Smooth muscle cell (in vitro differentiated cells): Measurements from ENCODE around the gene CCDC78. TPM values are rescaled to one million over a fixed set of nuclear protein-coding genes. Genes with fewer than 3 reads are reported as not detected.

Experiments
- DNase-seq: peaks from one replicate; lab custom pipeline; 2025; ENCODE audit not compliant: unreplicated experiment; lab: John Stamatoyannopoulos, UW
- H2AFZ ChIP-seq: fragments of 200-600 bp; sonication (generic); 2 replicates; pipeline ENCODE4 v1.6.0; 2016; ENCODE audit warnings: antibody characterized with exemption, low read depth, mild to moderate bottlenecking
- H3F3A ChIP-seq: fragments of 200-600 bp; sonication (generic); 2 replicates; pipeline ENCODE4 v1.6.0; 2017; ENCODE audit warnings: antibody characterized with exemption, low read depth
- H3K27ac ChIP-seq: fragments of 200-600 bp; sonication (generic); 2 replicates; pipeline ENCODE4 v1.5.1; 2016; ENCODE audit warnings: low read depth, mild to moderate bottlenecking
- H3K27me3 ChIP-seq: fragments of 200-600 bp; sonication (generic); 2 replicates; pipeline ENCODE4 v1.6.1; 2016; ENCODE audit warnings: low read depth, mild to moderate bottlenecking
- H3K36me3 ChIP-seq: fragments of 200-600 bp; sonication (generic); 2 replicates; pipeline ENCODE4 v1.5.1; 2016; ENCODE audit warnings: low read depth
- H3K4me1 ChIP-seq: fragments of 200-600 bp; sonication (generic); 2 replicates; pipeline ENCODE4 v1.5.1; 2016; ENCODE audit warnings: low read depth
- H3K4me2 ChIP-seq: fragments of 200-600 bp; sonication (generic); 2 replicates; pipeline ENCODE4 v1.6.0; 2016; ENCODE audit warnings: mild to moderate bottlenecking
- H3K4me3 ChIP-seq: fragments of 200-600 bp; sonication (generic); 2 replicates; pipeline ENCODE4 v1.5.1; 2016; ENCODE audit warnings: mild to moderate bottlenecking
- H3K79me2 ChIP-seq: fragments of 200-600 bp; sonication (generic); 2 replicates; pipeline ENCODE4 v1.6.0; 2016; ENCODE audit warnings: low read depth, mild to moderate bottlenecking
- H3K9ac ChIP-seq: fragments of 200-600 bp; sonication (generic); 2 replicates; pipeline ENCODE4 v1.6.0; 2016; ENCODE audit warnings: low read depth
- H3K9me3 ChIP-seq: fragments of 200-600 bp; sonication (generic); replicated peaks from 2 replicates; pipeline ENCODE4 v1.5.1; 2016; ENCODE audit warnings: low read depth
- H4K20me1 ChIP-seq: fragments of 200-600 bp; sonication (generic); 2 replicates; pipeline ENCODE4 v1.6.0; 2016; ENCODE audit warnings: low read depth
- CTCF ChIP-seq: fragments of 200-600 bp; sonication (generic); IDR thresholded peaks from 2 replicates; pipeline ENCODE4 v1.5.1; 2017; ENCODE audit warnings: borderline replicate concordance, mild to moderate bottlenecking, antibody characterized with exemption; ENCODE audit not compliant: insufficient read depth, poor library complexity, severe bottlenecking
- WGBS: methylation state at CpG from one replicate; pipeline ENCODE4 v1.1.7; 2016; ENCODE audit warnings: low lambda C conversion rate; 5-methylcytosine and 5-hydroxymethylcytosine counted together
- polyA plus RNA-seq: library from polyadenylated mRNA; unstranded; fragments of >200 nt; fragmentation: Nextera tagmentation; extraction: Ambion mirVana; gene quantifications from 2 replicates; pipeline ENCODE4 v1.2.1, GENCODE V29; 2016
- total RNA-seq: library from RNA; depleted of rRNA; stranded (reverse); fragments of >200 nt; gene quantifications from 2 replicates; pipeline ENCODE4 v1.2.3, GENCODE V29; 2014

The CCDC78 gene
- total and polyA plus RNA-seq, 2 experiments from 2014 or later, result 2.8 to 3.4 TPM

DNA sequence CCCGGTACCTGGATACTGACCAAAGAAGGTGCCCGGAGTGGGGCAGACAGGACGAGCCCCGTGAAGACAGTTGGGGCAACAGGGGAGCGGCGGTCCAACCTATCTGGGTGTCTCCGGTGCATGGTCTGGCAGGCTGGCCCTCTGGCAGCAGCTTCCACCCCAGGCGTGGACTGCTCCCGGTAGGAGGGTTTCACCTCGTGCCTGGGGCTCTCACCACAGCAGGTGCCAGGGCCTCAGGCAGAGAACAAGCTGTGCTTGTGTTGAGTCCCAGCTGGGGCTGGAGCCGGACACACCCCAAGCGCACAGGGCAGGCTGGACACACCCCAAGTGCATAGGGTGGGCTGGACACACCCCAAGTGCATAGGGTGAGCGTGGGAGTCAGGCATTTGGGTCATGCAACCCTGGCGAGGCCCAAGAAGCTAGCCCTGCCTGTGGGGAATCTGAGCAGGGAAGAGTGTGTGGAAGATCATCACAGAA, 19.1 kb downstream of the CCDC78 start:
- Histone ChIP-seq H3K4me2 (no peak overlapping the region), H3K36me3 (no peaks in the 10 kb centered on the region), H3K9ac (no peak overlapping the region), H3F3A (no peaks in the 10 kb centered on the region), H3K27me3 (peaks cover 68% of the 10 kb centered on the region), H2AFZ (no peak overlapping the region), H3K79me2 (no peaks in the 10 kb centered on the region), H3K27ac (no peak overlapping the region), H4K20me1 (no peaks in the 10 kb centered on the region), H3K9me3 (no peaks in the 10 kb centered on the region), H3K4me1 (peaks cover 4% of the 10 kb centered on the region), H3K4me3 (no peak overlapping the region)
- no peak for DNase-seq
- no peak for TF ChIP-seq CTCF
- 62% methylated on average over 14 of the region's 14 CpGs for WGBS

- Histone ChIP-seq H3K79me2 (no peaks in the 10 kb centered on the region), H3K4me2 (no peak overlapping the region), H3K4me1 (peaks cover 4% of the 10 kb centered on the region), H3K4me3 (no peak overlapping the region), H4K20me1 (no peaks in the 10 kb centered on the region), H3K27me3 (peaks cover 75% of the 10 kb centered on the region), H2AFZ (no peak overlapping the region), H3K9me3 (no peaks in the 10 kb centered on the region), H3K9ac (no peak overlapping the region), H3F3A (no peaks in the 10 kb centered on the region), H3K27ac (no peak overlapping the region), H3K36me3 (no peaks in the 10 kb centered on the region)
- 8% methylated on average over 24 of the region's 49 CpGs for WGBS
- DNase-seq, result no peak
- TF ChIP-seq CTCF, result no peak
These were observed 19.8 kb downstream of the CCDC78 start for GRCh38 chr16:706189-707061.

DNA sequence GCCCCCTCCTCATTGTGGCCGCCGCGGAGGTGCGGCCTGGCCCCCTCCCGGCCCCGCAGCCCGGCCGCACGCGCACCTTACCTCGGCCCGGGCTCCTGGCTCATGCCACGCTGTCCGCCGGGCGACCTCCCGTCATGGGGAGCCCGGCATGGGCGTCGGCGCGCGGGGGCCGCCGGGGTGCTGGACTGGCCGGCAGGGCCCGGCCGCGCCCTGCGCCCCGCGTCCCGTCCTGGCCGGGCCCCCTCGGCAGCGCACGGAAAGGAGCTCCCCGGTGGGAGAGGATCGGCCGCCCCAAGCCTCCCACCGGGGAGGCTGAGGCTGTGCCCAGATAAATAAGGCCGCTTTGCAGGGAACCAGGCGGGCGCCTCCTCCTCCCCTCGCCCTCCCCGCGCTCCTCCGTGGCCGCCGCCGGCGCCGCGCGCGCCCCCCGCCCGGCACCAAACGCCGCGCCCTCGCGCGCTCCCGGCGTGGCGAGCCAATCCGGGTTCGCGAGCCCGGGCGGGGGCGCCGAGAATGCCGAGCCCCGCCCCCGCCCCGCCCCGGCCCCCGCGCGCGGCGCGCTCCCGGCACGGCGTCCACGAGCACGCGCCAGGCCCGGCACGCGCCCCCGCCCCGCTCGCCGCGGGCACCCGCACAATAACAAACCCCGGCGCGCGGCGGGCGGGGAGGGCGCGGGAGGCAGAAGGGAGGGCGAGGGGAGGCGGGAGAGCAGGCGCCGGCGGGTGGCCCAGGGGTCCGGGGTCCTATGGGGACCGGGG, 20.6 kb downstream of the CCDC78 start, which contains the start of gene FBXL16:
Gene FBXL16, minus strand, starts transcription at position 371 of the 758 bp plus-strand sequence. CDS start 8,396 bp downstream, outside the sequence.
- no peak for TF ChIP-seq CTCF
- Histone ChIP-seq H3K27me3 (peaks cover 83% of the 10 kb centered on the region), H4K20me1 (peaks cover 7% of the 10 kb centered on the region), H3K36me3 (no peaks in the 10 kb centered on the region), H2AFZ (no peak within 1 kb of the TSS), H3K9me3 (no peaks in the 10 kb centered on the region), H3K9ac (no peak within 1 kb of the TSS), H3K4me1 (peaks cover 4% of the 10 kb centered on the region), H3K4me3 (no peak within 1 kb of the TSS), H3K27ac (no peak within 1 kb of the TSS), H3K4me2 (no peak within 1 kb of the TSS), H3K79me2 (no peaks in the 10 kb centered on the region), H3F3A (no peaks in the 10 kb centered on the region)
- 4% methylated on average over 24 of the region's 115 CpGs for WGBS
- no peak for DNase-seq
